Renal cortex interstitium (tissue), 15 donors: ENCODE measurements around the gene TM9SF3. TPM values are rescaled to one million over a fixed set of nuclear protein-coding genes. Genes with fewer than 3 reads are reported as not detected.

Source experiments
- DNase-seq, 11 donors: peaks; one replicate each; pipeline ENCODE4 v3.0.0-alpha.2; 2013; ENCODE audit warnings: low read depth in 9 of 11, low spot score in 4 of 11; ENCODE audit errors: extremely low read depth in 1 of 11
- long read RNA-seq, 16 experiments: transcript quantifications; one replicate each; lab custom pipeline, GENCODE V29; 2026
- polyA plus RNA-seq, 3 donors: library from polyadenylated mRNA; unstranded; fragments of 120-200 nt; gene quantifications; one replicate each; pipeline ENCODE4 v1.2.1, GENCODE V29; 2013; ENCODE audit not compliant: insufficient read length in 3 of 3

Gene TM9SF3
- 100 to 1,000 TPM; 180 to 224 (median 183) TPM for polyA plus RNA-seq
- long read RNA-seq, donor 1, full-length matches to known transcripts, result 34 of 122 reads
- long read RNA-seq, donor 1, partial matches to known transcripts, result 88 of 122 reads
- long read RNA-seq, donor 1, other reads (novel, unspliced or antisense), result 0 of 122 reads
- long read RNA-seq, donor 2, full-length matches to known transcripts, result 31 of 55 reads
- long read RNA-seq, donor 2, partial matches to known transcripts, result 24 of 55 reads
- long read RNA-seq, donor 2, other reads (novel, unspliced or antisense), result 0 of 55 reads
- long read RNA-seq, donor 3, full-length matches to known transcripts, result 45 of 69 reads
- long read RNA-seq, donor 3, partial matches to known transcripts, result 24 of 69 reads
- long read RNA-seq, donor 3, other reads (novel, unspliced or antisense), result 0 of 69 reads
- long read RNA-seq, donor 4, full-length matches to known transcripts, result 28 of 44 reads
- long read RNA-seq, donor 4, partial matches to known transcripts, result 16 of 44 reads
- long read RNA-seq, donor 4, other reads (novel, unspliced or antisense), result 0 of 44 reads
- long read RNA-seq, donor 5, result 0 reads
- long read RNA-seq, donor 6, full-length matches to known transcripts, result 32 of 41 reads
- long read RNA-seq, donor 6, partial matches to known transcripts, result 9 of 41 reads
- long read RNA-seq, donor 6, other reads (novel, unspliced or antisense), result 0 of 41 reads
- long read RNA-seq, donor 7, full-length matches to known transcripts, result 46 of 68 reads
- long read RNA-seq, donor 7, partial matches to known transcripts, result 22 of 68 reads
- long read RNA-seq, donor 7, other reads (novel, unspliced or antisense), result 0 of 68 reads
- long read RNA-seq, donor 8, full-length matches to known transcripts, result 74 of 94 reads
- long read RNA-seq, donor 8, partial matches to known transcripts, result 20 of 94 reads
- long read RNA-seq, donor 8, other reads (novel, unspliced or antisense), result 0 of 94 reads
- long read RNA-seq, donor 9, full-length matches to known transcripts, result 35 of 49 reads
- long read RNA-seq, donor 9, partial matches to known transcripts, result 14 of 49 reads
- long read RNA-seq, donor 9, other reads (novel, unspliced or antisense), result 0 of 49 reads
- long read RNA-seq, donor 10, full-length matches to known transcripts, result 35 of 64 reads
- long read RNA-seq, donor 10, partial matches to known transcripts, result 29 of 64 reads
- long read RNA-seq, donor 10, other reads (novel, unspliced or antisense), result 0 of 64 reads
- long read RNA-seq, donor 11, full-length matches to known transcripts, result 31 of 51 reads
- long read RNA-seq, donor 11, partial matches to known transcripts, result 20 of 51 reads
- long read RNA-seq, donor 11, other reads (novel, unspliced or antisense), result 0 of 51 reads
- long read RNA-seq, donor 12, full-length matches to known transcripts, result 18 of 18 reads
- long read RNA-seq, donor 12, partial matches to known transcripts, result 0 of 18 reads
- long read RNA-seq, donor 12, other reads (novel, unspliced or antisense), result 0 of 18 reads
- long read RNA-seq, donor 13, result 0 reads
- long read RNA-seq, donor 14, full-length matches to known transcripts, result 37 of 47 reads
- long read RNA-seq, donor 14, partial matches to known transcripts, result 10 of 47 reads
- long read RNA-seq, donor 14, other reads (novel, unspliced or antisense), result 0 of 47 reads
- long read RNA-seq, donor 15, full-length matches to known transcripts, result 14 of 101 reads
- long read RNA-seq, donor 15, partial matches to known transcripts, result 87 of 101 reads
- long read RNA-seq, donor 15, other reads (novel, unspliced or antisense), result 0 of 101 reads
- long read RNA-seq, donor 16, full-length matches to known transcripts, result 82 of 141 reads
- long read RNA-seq, donor 16, partial matches to known transcripts, result 59 of 141 reads
- long read RNA-seq, donor 16, other reads (novel, unspliced or antisense), result 0 of 141 reads

DNA sequence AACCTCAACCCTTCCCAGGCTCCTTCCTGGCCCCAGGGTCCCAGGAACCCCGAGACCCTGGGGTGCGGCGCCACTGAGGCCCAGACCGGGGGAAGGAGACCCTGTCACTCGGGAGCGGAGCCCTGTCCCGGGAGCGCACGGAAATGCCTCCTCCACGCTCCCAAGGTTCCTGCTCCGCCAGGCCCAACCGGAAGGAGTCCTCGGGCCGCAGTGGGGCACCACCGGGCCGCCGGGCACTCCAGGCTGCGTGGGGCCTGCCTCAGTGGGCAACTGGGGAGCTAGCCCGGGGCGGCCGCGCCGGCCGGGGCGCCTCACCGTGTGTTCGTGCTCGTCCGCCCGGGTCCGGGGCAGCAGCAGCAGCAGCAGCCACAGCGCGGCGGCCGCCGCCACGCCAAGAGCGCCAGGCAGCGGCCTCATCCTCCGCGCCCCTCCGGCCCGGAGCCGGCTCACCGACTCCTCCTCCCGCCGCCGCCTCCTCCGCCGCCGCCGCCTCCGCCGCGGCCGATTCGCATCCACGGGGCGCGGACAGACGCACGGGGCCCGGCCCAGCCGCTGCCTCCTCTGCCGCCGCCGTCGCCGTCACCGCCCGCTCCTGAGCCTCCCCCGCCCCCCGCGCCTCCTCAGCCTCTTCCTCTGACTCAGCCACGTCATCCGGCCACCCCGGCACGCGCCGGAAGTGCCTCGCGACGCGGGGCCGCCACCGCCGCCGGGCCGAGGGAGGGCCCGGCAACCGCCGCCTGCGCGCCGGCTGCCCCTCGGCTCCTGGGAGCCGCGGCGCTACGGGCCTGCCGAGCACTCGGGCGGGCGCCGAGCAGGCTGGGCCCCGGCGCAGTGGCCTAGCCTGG lies at the start of gene TM9SF3:
TM9SF3 (minus strand) TSS at position 594 of the 845 bp plus-strand sequence; CDS start at position 417, 177 bp downstream.
- DNase-seq, result peak; percentile 58 to 88 (median 82)

DNA sequence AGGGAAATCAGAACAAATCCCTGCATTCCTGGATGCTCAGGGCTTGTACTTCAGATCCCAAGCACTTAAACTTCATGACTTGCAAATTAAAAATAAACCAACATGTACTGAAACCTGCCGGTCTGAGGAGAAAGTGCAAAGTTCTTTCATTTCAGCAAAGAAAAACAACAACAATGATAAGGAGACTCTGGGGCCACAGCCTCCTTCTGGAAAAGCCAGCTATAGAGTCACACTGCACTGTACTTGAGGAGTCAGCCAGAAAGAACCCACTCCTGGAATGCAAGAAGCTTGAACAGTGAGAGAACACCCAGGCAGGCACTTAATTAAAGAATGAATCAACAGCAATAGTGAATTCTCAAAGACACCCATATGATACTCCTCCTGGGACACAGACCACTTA lies 49.7 kb upstream of the TM9SF3 start:
- peak in 1 of 11 donors; percentile 22 for DNase-seq

DNA sequence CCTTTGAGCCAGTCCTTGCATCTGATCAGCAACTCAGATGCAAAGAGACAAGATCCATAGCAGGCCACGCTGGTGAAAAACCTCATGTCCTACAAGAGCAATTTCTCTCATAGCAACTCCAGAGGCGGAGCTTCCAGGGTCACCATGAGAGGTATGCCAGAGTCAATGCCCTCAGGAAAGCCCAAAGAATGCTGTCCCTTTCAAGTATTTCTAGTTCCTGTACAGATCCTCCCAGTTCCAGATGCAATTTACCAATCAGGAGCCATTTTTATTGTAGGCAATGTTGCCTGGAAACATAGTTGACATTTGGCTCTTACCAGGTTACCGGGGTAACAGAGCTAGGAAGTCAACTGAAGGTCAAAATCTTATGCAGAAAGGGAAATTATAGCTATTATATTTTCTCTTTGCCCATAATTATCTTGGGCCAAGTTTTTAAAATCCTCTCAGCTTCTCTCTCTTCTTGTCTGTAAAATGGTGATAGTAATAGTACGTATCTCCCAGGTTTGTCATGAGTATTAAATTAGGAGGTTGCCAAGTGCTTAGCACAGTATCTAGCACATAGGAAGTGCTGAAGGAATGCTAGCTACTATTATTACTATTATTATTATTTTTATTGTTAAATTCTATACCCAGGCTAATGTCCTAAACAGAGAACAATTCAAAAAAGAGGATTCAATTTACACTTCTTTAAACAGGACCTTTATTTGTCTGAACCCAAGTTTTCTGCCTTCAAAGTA lies 46.3 kb upstream of the TM9SF3 start:
- peak in 3 of 11 donors; percentile 20 to 52 (median 46) for DNase-seq

DNA sequence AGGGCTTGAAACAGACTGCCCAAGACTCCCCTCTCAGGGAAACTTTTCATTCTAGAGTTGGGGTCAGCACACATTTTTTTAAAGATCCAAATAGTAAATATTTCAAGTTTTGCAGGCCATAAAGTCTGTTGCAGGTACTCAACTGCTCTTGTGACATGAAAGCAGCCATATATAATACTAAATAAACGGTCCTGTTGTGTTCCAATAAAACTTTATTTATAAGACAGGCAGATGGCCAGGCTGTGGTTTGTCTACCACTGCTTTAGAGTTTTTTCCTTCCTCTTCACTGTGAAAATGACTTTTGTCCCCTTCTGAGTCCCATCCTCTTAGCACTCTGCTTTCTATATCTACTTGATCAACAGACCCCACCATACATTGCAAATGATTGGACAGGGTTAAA lies 40.5 kb upstream of the TM9SF3 start:
- no peak for DNase-seq

DNA sequence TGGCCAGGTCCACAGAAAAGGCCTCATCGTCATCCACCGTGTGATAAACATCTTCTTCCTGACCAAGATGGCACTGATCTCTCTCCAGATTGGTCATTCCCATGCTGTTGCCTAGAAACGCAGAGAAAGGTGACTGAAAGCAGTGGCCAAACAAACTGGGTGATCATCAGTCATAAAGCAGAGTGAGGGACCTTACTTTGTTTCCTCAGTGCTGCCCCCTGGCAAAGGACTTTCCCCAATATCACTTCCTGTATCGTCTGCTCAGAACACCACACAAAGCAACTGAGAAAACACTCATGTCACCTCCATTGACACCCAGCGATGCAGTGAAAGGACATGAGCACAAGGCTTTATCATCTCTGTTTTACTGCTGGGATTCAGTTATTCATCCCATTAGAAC lies 40.0 kb upstream of the TM9SF3 start:
- DNase-seq, result no peak

DNA sequence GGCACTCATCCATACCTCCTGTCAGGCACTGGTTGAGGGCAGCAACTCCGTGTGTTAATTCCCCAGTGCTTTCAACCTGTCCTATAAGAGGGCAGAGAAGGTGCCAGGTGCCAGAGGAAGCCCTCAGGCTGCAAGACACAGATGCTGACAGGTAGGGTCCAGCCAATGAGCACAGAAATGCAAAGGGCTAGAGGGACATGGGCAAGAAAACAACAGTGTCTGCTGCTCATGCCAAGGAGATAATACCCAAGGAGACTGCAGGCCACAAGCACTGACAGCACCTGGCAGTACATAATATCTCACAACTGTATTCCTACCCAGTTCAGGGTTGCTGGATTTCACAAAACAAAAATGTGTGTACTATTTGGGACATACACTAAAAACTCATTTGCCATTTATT lies 38.4 kb upstream of the TM9SF3 start:
- no peak for DNase-seq

DNA sequence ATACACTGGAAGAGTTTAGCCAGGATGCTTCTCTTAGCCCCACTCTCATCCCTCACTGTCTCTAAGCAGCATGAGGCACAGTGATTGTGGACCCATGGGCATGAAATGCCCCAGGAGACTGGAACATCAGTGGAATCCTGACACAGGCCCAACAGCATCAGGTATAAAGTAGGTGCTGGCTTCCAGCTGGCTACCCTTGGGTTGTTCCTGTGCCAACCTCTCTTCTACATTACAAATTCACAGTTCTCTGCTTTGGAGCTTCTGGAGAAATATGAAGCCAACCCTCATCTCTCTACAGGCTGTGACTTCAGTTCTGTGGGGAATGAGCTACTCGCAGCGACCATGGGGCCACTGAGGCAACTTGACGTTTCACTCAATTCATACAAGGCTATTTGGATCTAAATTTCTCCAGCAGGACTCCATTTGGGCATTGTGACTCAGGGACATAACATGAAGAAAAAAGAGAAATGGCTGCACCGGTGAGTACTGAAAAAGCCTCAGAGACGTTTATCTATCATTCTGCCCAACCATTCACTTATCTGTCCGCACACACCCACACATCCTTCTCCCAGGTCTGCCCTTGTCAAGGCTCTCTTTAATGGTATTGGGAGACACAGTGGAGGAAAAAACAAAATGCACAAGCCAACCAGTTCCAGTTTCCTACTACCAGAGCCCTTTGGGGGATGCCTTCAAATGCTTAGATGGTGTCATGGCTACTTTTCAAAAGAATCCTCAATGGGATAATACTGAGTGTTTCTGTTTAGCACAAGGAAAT lies 35.4 kb upstream of the TM9SF3 start:
- no peak for DNase-seq

DNA sequence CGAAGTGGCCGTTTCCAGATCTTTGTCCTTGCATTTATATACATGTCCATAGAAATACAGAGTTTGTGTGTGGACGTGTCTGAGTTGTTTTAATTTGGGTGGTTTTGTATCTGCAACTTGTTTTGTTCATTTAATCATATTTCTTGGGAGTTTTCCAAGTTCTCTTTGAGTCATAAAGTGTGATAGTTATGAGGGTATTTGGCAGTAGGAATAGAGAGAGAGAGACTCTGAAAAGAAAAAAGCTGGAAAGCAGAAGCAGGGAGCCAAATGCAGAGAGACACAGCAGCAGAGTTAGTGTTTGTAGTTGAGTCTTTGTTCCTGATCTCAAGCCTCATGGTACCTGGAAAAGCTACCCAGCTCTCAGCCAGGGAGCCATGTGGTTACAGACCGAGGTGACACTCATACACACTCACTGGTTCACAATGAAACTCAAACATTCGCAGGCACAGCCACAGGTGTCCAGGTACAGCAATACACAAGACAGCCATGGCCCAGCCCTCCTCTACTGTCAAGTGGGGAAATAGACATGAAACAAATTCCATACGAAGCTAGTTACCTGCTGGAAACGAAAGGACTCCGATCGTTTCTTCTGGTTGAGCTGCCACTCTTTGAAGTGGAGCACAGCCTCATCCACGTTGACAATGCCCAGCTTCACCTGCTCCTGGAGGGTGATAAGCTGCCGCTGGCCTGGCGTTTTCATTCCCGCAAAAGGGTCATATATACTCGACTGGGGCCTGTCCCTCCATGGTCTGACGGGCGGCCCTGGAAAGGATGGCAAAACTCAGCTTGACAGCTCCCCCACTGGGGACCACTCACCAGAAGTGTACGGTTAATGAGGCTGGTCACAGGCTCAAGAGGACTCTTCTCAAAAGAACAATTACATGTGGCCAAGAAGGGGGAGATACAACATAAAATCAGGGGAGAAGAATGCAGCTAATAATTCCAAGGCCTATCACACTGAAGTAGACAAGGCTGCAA lies 33.3 kb upstream of the TM9SF3 start:
- DNase-seq, result no peak

DNA sequence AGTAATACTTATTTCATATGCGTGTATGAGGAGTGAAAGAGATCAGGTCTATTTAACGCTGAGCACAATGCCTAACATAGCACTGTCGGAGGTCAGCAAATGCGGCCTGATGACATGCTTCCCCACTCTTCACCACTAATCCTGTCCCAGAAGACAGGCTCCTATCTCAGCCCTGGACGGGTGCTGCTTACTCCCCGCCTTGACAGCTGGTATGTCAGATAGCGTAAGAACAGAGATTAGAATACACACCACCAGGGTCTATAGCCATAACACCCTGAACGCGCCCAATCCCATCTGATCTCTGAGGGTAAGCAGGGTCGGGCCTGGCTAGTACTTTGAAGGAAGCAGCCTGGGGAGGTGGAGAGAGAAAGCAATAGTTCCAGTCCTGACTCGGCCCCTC lies 32.3 kb upstream of the TM9SF3 start:
- no peak for DNase-seq

DNA sequence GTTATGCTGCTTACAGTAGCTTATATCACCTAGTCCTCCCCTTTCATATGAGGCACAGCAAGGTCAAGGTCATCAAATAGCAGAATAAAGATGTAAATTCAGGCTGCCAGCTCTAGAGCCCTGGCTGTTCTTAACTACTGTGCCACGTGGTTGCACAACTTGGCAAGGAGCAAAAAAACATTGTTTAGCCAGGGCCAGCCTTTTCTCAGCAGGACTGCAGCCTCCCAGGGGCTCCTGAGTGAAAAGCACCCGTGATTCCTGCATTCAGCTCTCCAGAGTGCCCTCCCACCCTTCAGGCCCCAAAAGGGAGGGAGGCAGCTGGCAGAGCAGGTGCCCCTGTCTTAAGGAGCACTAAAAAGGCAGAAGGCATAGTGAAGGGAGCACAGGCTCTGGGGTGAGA lies 31.8 kb upstream of the TM9SF3 start:
- DNase-seq, result no peak

DNA sequence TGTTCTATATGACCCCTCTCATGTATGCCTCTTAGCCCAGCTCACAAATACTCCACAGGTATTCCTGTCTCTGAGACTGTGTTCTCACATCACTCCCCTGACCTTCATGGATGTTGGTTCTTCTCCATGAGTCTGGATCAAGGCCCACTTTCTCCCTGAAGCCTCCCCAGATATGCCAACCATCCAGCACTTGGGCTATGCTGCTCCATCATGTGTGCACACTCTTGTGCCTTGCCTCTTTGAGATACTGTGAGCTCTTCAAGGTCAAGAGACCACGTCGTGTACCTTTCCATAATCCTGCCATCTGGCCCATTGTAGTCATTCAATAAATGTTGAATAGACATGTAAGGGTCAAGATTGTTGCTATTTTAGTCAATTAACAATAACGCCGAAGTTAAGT lies 30.1 kb upstream of the TM9SF3 start:
- no peak for DNase-seq

DNA sequence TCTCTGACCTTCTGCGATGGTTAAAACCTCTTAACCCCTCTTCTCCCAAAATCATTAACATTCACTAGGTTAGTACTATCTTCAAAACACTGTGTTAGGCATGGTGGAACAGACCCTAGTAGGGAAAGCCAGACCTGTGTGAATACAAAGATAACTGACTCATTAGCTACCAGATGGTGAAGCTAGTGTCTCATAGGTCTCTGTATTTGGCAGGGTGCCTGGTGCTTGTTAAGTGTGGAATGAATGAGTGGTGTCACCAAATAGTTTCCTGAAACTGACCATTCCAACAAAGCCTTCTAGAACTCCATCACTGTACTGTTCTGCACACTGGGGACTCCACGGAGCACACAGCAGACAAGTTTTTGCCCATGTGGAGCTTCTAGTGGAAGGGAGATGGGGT lies 27.7 kb upstream of the TM9SF3 start:
- DNase-seq, result no peak

DNA sequence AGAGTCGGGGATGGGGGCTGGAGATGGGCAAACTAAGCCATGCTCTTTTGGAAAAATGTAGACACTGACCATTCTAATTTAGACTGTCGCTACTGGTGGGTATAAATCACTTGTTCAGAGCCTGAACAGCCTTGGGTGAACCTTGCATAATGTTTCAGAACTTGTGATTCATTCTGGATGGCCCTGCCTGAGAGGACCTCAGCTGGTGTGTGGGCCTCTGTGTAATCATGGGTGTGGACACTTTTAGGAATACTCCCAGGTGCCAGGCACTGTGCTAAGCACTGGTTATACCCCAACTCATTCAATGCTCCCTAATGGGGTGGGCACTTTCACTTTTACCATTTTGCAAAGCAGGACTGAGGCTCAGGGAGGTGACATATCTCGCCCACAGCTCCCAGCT lies 26.8 kb upstream of the TM9SF3 start:
- no peak for DNase-seq

DNA sequence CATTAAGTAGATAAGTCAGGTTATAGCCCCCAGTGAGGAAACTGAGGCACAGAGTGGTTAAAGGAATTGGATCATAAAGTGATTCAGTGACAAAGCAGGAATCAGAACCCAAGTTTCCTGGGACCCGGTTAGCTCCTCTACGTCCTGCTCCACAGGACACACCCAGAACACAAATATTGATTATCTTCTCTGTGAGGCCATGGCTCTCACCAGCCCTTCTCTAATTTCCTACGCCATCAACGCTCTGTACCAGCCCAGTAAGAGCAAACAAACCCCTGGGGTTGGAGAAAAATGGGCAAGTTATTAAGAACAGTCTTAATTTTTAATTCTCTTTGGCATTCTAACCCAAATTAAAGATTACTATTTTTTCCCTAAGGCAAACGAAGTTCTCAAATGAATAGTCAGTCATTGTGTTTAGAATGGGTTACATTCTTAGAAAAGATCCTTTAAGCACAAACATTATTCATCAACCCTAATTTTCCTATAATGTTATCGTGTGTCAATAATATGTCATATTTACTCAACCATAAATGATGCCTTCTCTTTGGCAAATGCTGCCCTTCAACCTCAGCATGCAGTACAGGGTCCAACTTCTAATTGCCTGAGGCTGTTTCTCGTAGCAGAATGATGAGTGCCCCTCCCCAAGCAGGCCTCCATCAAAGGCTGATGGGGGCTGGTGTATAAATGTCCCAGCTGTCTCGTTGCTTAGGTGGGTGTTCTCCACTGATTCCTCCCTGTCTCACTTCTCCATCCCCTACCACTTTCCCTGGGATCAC lies 25.4 kb upstream of the TM9SF3 start:
- DNase-seq, result no peak
